GM12872 (cell line): ENCODE data around the gene SSTR3.

ENCODE experiments used
- CTCF ChIP-seq: IDR thresholded peaks from 3 replicates; pipeline ENCODE4 v1.5.1; 2011; ENCODE audit warnings: low read depth, mild to moderate bottlenecking, low read length, moderate library complexity; ENCODE audit not compliant: insufficient read depth

Gene SSTR3

GRCh38 chr22:37175414-37176281, 36.6 kb downstream of the SSTR3 start:
- no peak for TF ChIP-seq CTCF

GRCh38 chr22:37174964-37175363, 37.3 kb downstream of the SSTR3 start:
- TF ChIP-seq CTCF, result no peak

GRCh38 chr22:37173709-37174108, 38.6 kb downstream of the SSTR3 start:
- TF ChIP-seq CTCF, result no peak

GRCh38 chr22:37172266-37173245, 39.7 kb downstream of the SSTR3 start:
- no peak for TF ChIP-seq CTCF

GRCh38 chr22:37171662-37172061, 40.6 kb downstream of the SSTR3 start:
- TF ChIP-seq CTCF, result no peak

GRCh38 chr22:37169947-37170688, 42.2 kb downstream of the SSTR3 start:
- TF ChIP-seq CTCF, result no peak
